IMR-90 (cell line): ENCODE measurements around the gene STX18. TPM values are rescaled to one million over a fixed set of nuclear protein-coding genes. Genes with fewer than 3 reads are reported as not detected.

ENCODE experiments used
- ATAC-seq: fragments of 200-7000 bp; cut with Tn5 transposase; 2 replicates; pipeline ENCODE4 v1.9.1; 2020; ENCODE audit warnings: low read depth, mild to moderate bottlenecking, moderate library complexity
- BruUV-seq: library from RNA; stranded (reverse); fragments of 400-500 nt; replicated peaks from 2 replicates; lab custom pipeline; 2021; lab: Mats Ljungman, UMichigan
- CTCF ChIA-PET: fragments of 300-600 bp; formaldehyde crosslinking; extraction: SDS; loops from one replicate; lab custom pipeline; 2021; ENCODE audit warnings: antibody characterized with exemption; lab: Yijun Ruan, JAX
- POLR2A ChIA-PET: fragments of 300-600 bp; sonication (Branson Sonifier 250); formaldehyde crosslinking; loops from one replicate; lab custom pipeline; 2022; ENCODE audit warnings: antibody characterized with exemption; ENCODE audit not compliant: unreplicated experiment; lab: Charles Lee
- DNase-seq: peaks from one replicate; pipeline ENCODE4 v3.0.0; 2013
- H2AFZ ChIP-seq: replicated peaks from 2 replicates; pipeline ENCODE3; 2013; ENCODE audit warnings: low read length, mild to moderate bottlenecking; ENCODE audit not compliant: poor library complexity
- H2AK5ac ChIP-seq: 2 replicates; pipeline ENCODE4 v1.6.1; 2013; ENCODE audit warnings: low read depth, low read length, inconsistent platforms
- H2AK9ac ChIP-seq: replicated peaks from 2 replicates; pipeline ENCODE3; 2013; ENCODE audit warnings: mild to moderate bottlenecking, low read depth, low read length, moderate library complexity; ENCODE audit not compliant: poor library complexity
- H2BK120ac ChIP-seq: 2 replicates; pipeline ENCODE4 v1.6.1; 2013; ENCODE audit warnings: low read depth, low read length, inconsistent platforms
- H2BK15ac ChIP-seq: 3 replicates; pipeline ENCODE4 v1.6.1; 2013; ENCODE audit warnings: low read depth, low read length, inconsistent platforms
- H2BK20ac ChIP-seq: 2 replicates; pipeline ENCODE4 v1.6.1; 2013; ENCODE audit warnings: low read depth, mild to moderate bottlenecking, inconsistent platforms, low read length, moderate library complexity
- H2BK5ac ChIP-seq: 2 replicates; pipeline ENCODE4 v1.6.1; 2013; ENCODE audit warnings: mild to moderate bottlenecking, low read depth, low read length, inconsistent platforms; ENCODE audit not compliant: poor library complexity, severe bottlenecking
- H3K14ac ChIP-seq: replicated peaks from 2 replicates; pipeline ENCODE4 v1.6.1; 2013; ENCODE audit warnings: low read depth, low read length, inconsistent platforms
- H3K18ac ChIP-seq: 2 replicates; pipeline ENCODE4 v1.6.1; 2013; ENCODE audit warnings: low read depth, low read length, control low read depth
- H3K23ac ChIP-seq: 2 replicates; pipeline ENCODE4 v1.6.1; 2013; ENCODE audit warnings: low read depth, low read length, inconsistent platforms
- H3K27ac ChIP-seq: 2 replicates; pipeline ENCODE4 v1.5.1; 2013; ENCODE audit warnings: mild to moderate bottlenecking, control low read depth, low read length; ENCODE audit not compliant: insufficient read depth
- H3K27me3 ChIP-seq: 2 replicates; pipeline ENCODE4 v1.6.1; 2013; ENCODE audit warnings: low read length; ENCODE audit not compliant: control insufficient read depth, insufficient read depth
- H3K36me3 ChIP-seq: 2 replicates; pipeline ENCODE4 v1.6.1; 2013; ENCODE audit warnings: low read length, mixed read lengths; ENCODE audit not compliant: control insufficient read depth, insufficient read depth
- H3K4ac ChIP-seq: 2 replicates; pipeline ENCODE4 v1.6.1; 2013; ENCODE audit warnings: low read depth, low read length, inconsistent platforms
- H3K4me1 ChIP-seq: 2 replicates; pipeline ENCODE4 v1.6.1; 2013; ENCODE audit warnings: low read length, mixed read lengths; ENCODE audit not compliant: control insufficient read depth, insufficient read depth
- H3K4me2 ChIP-seq: 2 replicates; pipeline ENCODE4 v1.6.1; 2013; ENCODE audit warnings: low read depth, mild to moderate bottlenecking, control low read depth, low read length, moderate library complexity
- H3K4me3 ChIP-seq: 2 replicates; pipeline ENCODE4 v1.5.1; 2013; ENCODE audit warnings: low read depth, mild to moderate bottlenecking, control low read depth, low read length, moderate library complexity; ENCODE audit not compliant: insufficient read depth
- H3K56ac ChIP-seq: 2 replicates; pipeline ENCODE4 v1.6.1; 2013; ENCODE audit warnings: low read length, inconsistent platforms; ENCODE audit not compliant: insufficient read depth; ENCODE audit errors: extremely low read depth
- H3K79me1 ChIP-seq, 2 experiments: 2 replicates each; pipeline ENCODE4 v1.6.1; 2013; ENCODE audit warnings: low read length in 2 of 2, inconsistent platforms in 1 of 2, low read depth in 1 of 2
- H3K9ac ChIP-seq: 2 replicates; pipeline ENCODE4 v1.6.1; 2013; ENCODE audit warnings: low read depth, low read length, control low read depth
- H3K9me1 ChIP-seq: 2 replicates; pipeline ENCODE4 v1.6.1; 2013; ENCODE audit warnings: low read length, inconsistent platforms; ENCODE audit not compliant: insufficient read depth
- H3K9me3 ChIP-seq: 2 replicates; pipeline ENCODE4 v1.6.1; 2013; ENCODE audit warnings: low read length; ENCODE audit not compliant: control insufficient read depth, insufficient read depth
- H4K20me1 ChIP-seq: 2 replicates; pipeline ENCODE4 v1.6.1; 2013; ENCODE audit warnings: low read length, inconsistent platforms; ENCODE audit not compliant: insufficient read depth
- H4K5ac ChIP-seq: 2 replicates; pipeline ENCODE4 v1.6.1; 2013; ENCODE audit warnings: mild to moderate bottlenecking, low read depth, low read length, control low read depth
- H4K8ac ChIP-seq, 2 experiments: 2 replicates each; pipeline ENCODE4 v1.6.1; 2013; ENCODE audit warnings: low read depth in 2 of 2, low read length in 2 of 2, control low read depth in 1 of 2, inconsistent platforms in 1 of 2
- H4K91ac ChIP-seq: 2 replicates; pipeline ENCODE4 v1.6.1; 2013; ENCODE audit warnings: low read depth, low read length, inconsistent platforms; ENCODE audit not compliant: insufficient read depth
- BHLHE40 ChIP-seq: fragments of 150-350 bp; IDR thresholded peaks from 2 replicates; pipeline ENCODE4 v1.6.1; 2016; ENCODE audit warnings: mild to moderate bottlenecking, low read depth, low read length
- CEBPB ChIP-seq: IDR thresholded peaks from 2 replicates; pipeline ENCODE4 v1.6.1; 2012; ENCODE audit warnings: low read depth, low read length, improper control_type of control experiment
- CHD1 ChIP-seq: IDR thresholded peaks from 2 replicates; pipeline ENCODE4 v1.6.1; 2012; ENCODE audit warnings: low read depth, low read length, improper control_type of control experiment
- ELK1 ChIP-seq: fragments of 150-350 bp; IDR thresholded peaks from 2 replicates; pipeline ENCODE4 v1.6.1; 2016; ENCODE audit warnings: low read depth, mild to moderate bottlenecking, low read length, moderate library complexity, borderline replicate concordance
- MAZ ChIP-seq: IDR thresholded peaks from 2 replicates; pipeline ENCODE4 v1.6.1; 2012; ENCODE audit warnings: low read depth, mild to moderate bottlenecking, low read length, improper control_type of control experiment, moderate library complexity, borderline replicate concordance
- POLR2A ChIP-seq: IDR thresholded peaks from 2 replicates; pipeline ENCODE4 v1.6.1; 2012; ENCODE audit warnings: mild to moderate bottlenecking, low read depth, low read length
- RAD21 ChIP-seq: IDR thresholded peaks from 2 replicates; pipeline ENCODE4 v1.6.1; 2012; ENCODE audit warnings: low read length, improper control_type of control experiment
- RCOR1 ChIP-seq: IDR thresholded peaks from 2 replicates; pipeline ENCODE4 v1.6.1; 2012; ENCODE audit warnings: mild to moderate bottlenecking, low read length, improper control_type of control experiment; ENCODE audit not compliant: insufficient replicate concordance
- RFX5 ChIP-seq: IDR thresholded peaks from 2 replicates; pipeline ENCODE4 v1.8.0; 2012; ENCODE audit warnings: low read depth, mild to moderate bottlenecking, low read length, moderate library complexity
- SMC3 ChIP-seq: fragments of 150-350 bp; IDR thresholded peaks from 2 replicates; pipeline ENCODE4 v1.6.1; 2016; ENCODE audit warnings: low read depth, mild to moderate bottlenecking, antibody characterized with exemption, low read length, moderate library complexity
- WGBS, 2 experiments: methylation state at CpG; one replicate each; pipeline versions ENCODE4 v1.1.5 to v1.1.7; 2013; ENCODE audit warnings: missing lambda C conversion rate in 2 of 2; ENCODE audit not compliant: insufficient read length in 1 of 2; ENCODE audit errors: extremely low coverage in 2 of 2; 5-methylcytosine and 5-hydroxymethylcytosine counted together
- dilution Hi-C: fragments of 300-500 bp; cut with HindIII; formaldehyde crosslinking; loops from one replicate; pipeline ENCODE4 v1.14.3; 2018; ENCODE audit warnings: low sequenced_read_pairs; ENCODE audit not compliant: unreplicated experiment
- in situ Hi-C: fragments of 300-500 bp; cut with MboI; formaldehyde crosslinking; loops from 3 replicates; pipeline ENCODE4 v1.14.3; 2019; ENCODE audit warnings: low sequenced_read_pairs, inconsistent platforms, mixed read lengths
- intact Hi-C: fragments of 100-400 bp; cut with micrococcal nuclease; formaldehyde crosslinking; loops from 2 replicates; pipeline ENCODE4 v1.10.0; 2022
- polyA plus RNA-seq, 3 experiments: library from polyadenylated mRNA; depleted of rRNA; stranded (reverse); fragments of >200 nt; gene quantifications; 2 replicates each; pipeline ENCODE4 v1.2.3, GENCODE V29; 2012; ENCODE audit warnings: low replicate concordance in 1 of 3
- total RNA-seq: library from RNA; depleted of rRNA; stranded (reverse); fragments of >200 nt; gene quantifications from 2 replicates; pipeline ENCODE4 v1.2.3, GENCODE V29; 2012

Gene STX18
- total and polyA plus RNA-seq, 2 of the 4 experiments (the other 2 are of a cell fraction), result 20.1 to 23.4 TPM

GRCh38 chr4:4422856-4423499 is 118.9 kb downstream of the STX18 start:
- no peak overlapping the region for H3K4me2 ChIP-seq
- H2BK15ac ChIP-seq, result no peak overlapping the region
- no peaks in the 10 kb centered on the region for H3K79me1 ChIP-seq
- no peak overlapping the region for H3K27ac ChIP-seq
- no peak overlapping the region for H2BK5ac ChIP-seq
- ChIA-PET POLR2A (no interaction called here), CTCF (interaction anchor here (0.6 kb wide), 1 partner anchor 14 kb away, joined by 3 read pairs; no protein-coding TSS in a partner anchor)
- H2BK20ac ChIP-seq, result no peak overlapping the region
- H3K4ac ChIP-seq, result no peak overlapping the region
- WGBS, 2 experiments, result 100% methylated on average over 3 of the region's 12 CpGs; no CpG with 5 or more reads in 1 of the 2 experiments
- no peaks in the 10 kb centered on the region for H3K27me3 ChIP-seq
- H4K8ac ChIP-seq, result no peak overlapping the region
- no peak overlapping the region for H4K91ac ChIP-seq
- no peak overlapping the region for H2AK5ac ChIP-seq
- H4K20me1 ChIP-seq, result no peaks in the 10 kb centered on the region
- H3K18ac ChIP-seq, result no peak overlapping the region
- intact Hi-C loops, result no loop called here
- peaks cover 4% of the 10 kb centered on the region; the same call in 1 of the 2 replicates for H3K4me1 ChIP-seq
- no peak overlapping the region for H3K9ac ChIP-seq
- no peak overlapping the region for H3K56ac ChIP-seq
- no peak for ATAC-seq
- H2AFZ ChIP-seq, result no peak overlapping the region
- peaks cover 38% of the 10 kb centered on the region for H3K36me3 ChIP-seq
- dilution Hi-C loops, result no loop called here
- no peak overlapping the region for H3K23ac ChIP-seq
- in situ Hi-C loops, result no loop called here
- no peak overlapping the region for H3K14ac ChIP-seq
- no peak for TF ChIP-seq POLR2A
- TF ChIP-seq CHD1, result no peak
- TF ChIP-seq BHLHE40, result no peak
- TF ChIP-seq SMC3, result no peak
- TF ChIP-seq RCOR1, result no peak
- TF ChIP-seq RFX5, result no peak
- no peak for TF ChIP-seq MAZ
- TF ChIP-seq ELK1, result no peak
- TF ChIP-seq CEBPB, result no peak
- TF ChIP-seq RAD21, result no peak
- no peak overlapping the region for H2BK120ac ChIP-seq
- no peak for DNase-seq
- BruUV-seq, result no TSS peak
- no peak overlapping the region for H4K5ac ChIP-seq
- H3K9me3 ChIP-seq, result no peaks in the 10 kb centered on the region
- H3K4me3 ChIP-seq, result no peak overlapping the region
- no peak overlapping the region for H2AK9ac ChIP-seq
- peaks cover 5% of the 10 kb centered on the region; the same call in 1 of the 2 replicates for H3K9me1 ChIP-seq
